ENCODE measurements around the gene HS6ST2. TPM values are rescaled to one million over a fixed set of nuclear protein-coding genes. Genes with fewer than 3 reads are reported as not detected.

The HS6ST2 gene
- total and polyA plus RNA-seq, 11 donors: 0.05 to 0.54 (median 0.17) TPM; not detected in 3

DNA sequence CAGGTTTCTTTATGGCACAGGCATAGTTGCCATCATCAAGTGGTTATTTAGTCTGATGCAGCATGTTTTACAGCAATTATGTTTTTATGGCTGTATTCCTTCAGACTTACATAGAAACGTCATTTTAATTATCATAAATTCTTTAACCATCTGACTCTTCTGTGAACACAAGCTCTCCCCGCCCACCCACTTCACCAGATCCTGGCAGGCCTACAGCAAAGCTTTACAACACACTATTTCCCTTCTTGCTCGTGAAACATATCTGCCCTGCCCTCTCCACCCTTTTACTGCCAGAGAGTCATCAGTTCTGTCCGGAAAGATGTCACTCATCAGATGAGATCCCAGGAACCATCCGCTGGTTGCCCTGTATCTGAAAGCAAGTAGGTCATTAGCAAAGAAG, 120.5 kb downstream of the HS6ST2 start:
- Histone ChIP-seq H3K9me3 (no peaks in the 10 kb centered on the region), H3K4me1 (no peaks in the 10 kb centered on the region), H3K27me3 (peaks cover 0 to 19% (median 0%) of the 10 kb centered on the region in 9 donors), H3K27ac (no peak overlapping the region), H3K4me3 (no peak overlapping the region), H3K36me3 (no peaks in the 10 kb centered on the region)
- DNase-seq: no peak
- 49 to 61% (median 57%) methylated on average over 5 of the region's 5 CpGs for WGBS, 4 donors
- no peak for ATAC-seq
- intact Hi-C loops (cut with DNase I): no loop called here
- TF ChIP-seq POLR2A (IDR thresholded peaks at IDR 0.05): no peak
- TF ChIP-seq, protein P1, sequence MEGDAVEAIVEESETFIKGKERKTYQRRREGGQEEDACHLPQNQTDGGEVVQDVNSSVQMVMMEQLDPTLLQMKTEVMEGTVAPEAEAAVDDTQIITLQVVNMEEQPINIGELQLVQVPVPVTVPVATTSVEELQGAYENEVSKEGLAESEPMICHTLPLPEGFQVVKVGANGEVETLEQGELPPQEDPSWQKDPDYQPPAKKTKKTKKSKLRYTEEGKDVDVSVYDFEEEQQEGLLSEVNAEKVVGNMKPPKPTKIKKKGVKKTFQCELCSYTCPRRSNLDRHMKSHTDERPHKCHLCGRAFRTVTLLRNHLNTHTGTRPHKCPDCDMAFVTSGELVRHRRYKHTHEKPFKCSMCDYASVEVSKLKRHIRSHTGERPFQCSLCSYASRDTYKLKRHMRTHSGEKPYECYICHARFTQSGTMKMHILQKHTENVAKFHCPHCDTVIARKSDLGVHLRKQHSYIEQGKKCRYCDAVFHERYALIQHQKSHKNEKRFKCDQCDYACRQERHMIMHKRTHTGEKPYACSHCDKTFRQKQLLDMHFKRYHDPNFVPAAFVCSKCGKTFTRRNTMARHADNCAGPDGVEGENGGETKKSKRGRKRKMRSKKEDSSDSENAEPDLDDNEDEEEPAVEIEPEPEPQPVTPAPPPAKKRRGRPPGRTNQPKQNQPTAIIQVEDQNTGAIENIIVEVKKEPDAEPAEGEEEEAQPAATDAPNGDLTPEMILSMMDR (IDR thresholded peaks at IDR 0.05): no peak

DNA sequence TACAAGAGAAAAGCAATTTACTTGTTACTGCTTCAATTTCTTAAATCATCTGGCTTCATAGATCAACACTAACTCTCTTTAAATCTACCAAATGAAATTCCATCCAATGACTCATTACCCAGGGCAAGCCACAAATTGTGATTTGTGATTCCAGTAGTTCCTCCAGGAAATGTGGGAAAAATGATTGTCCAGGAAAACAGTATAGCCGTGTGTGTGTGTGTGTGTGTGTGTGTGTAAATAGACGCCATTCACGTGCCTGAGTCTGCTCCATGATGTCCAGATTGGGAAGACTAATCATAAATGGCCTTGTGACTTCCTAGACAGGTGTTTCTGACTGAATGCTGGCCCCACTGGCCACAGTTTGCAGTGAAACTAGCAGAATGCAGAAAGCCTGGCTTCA, 121.3 kb downstream of the HS6ST2 start:
- no peak overlapping the region for H3K27ac ChIP-seq
- no peaks in the 10 kb centered on the region for H3K36me3 ChIP-seq
- no peak for TF ChIP-seq POLR2A (IDR thresholded peaks at IDR 0.05)
- TF ChIP-seq, protein P1 (IDR thresholded peaks at IDR 0.05): no peak
- peaks cover 0 to 18% (median 0%) of the 10 kb centered on the region in 9 donors for H3K27me3 ChIP-seq
- H3K9me3 ChIP-seq: no peaks in the 10 kb centered on the region
- WGBS, 4 donors: 45 to 64% (median 55%) methylated on average over 3 of the region's 3 CpGs
- no peaks in the 10 kb centered on the region for H3K4me1 ChIP-seq
- intact Hi-C loops (cut with DNase I): no loop called here
- DNase-seq: no peak
- no peak for ATAC-seq
- H3K4me3 ChIP-seq: no peak overlapping the region

DNA sequence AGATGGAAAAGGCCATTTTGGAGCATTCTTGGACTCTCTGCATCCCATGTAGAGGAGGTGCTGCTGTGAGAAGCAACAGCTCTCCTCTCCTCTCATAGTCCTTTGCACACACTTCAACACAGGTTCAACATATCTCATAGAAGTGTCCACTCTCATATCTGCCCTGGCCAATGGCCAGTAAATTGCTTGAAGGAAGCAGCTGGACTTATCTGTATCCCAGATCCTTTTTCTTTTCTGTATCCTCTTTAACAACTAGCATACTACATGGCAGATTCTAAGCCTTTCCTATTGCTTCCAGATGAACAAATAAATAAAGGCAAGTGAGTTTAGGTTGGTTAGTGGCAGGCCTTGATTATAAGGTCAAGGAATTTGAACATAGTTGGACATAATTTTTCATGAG, 122.0 kb downstream of the HS6ST2 start:
- H3K4me3 ChIP-seq: no peak overlapping the region
- H3K36me3 ChIP-seq: no peaks in the 10 kb centered on the region
- H3K9me3 ChIP-seq: no peaks in the 10 kb centered on the region
- no peak for ATAC-seq
- H3K27me3 ChIP-seq: peaks cover 0 to 12% (median 0%) of the 10 kb centered on the region in 9 donors
- intact Hi-C loops (cut with DNase I): no loop called here
- no peak overlapping the region for H3K27ac ChIP-seq
- DNase-seq: no peak
- no peaks in the 10 kb centered on the region for H3K4me1 ChIP-seq
- TF ChIP-seq, protein P1 (IDR thresholded peaks at IDR 0.05): no peak
- no peak for TF ChIP-seq POLR2A (IDR thresholded peaks at IDR 0.05)

DNA sequence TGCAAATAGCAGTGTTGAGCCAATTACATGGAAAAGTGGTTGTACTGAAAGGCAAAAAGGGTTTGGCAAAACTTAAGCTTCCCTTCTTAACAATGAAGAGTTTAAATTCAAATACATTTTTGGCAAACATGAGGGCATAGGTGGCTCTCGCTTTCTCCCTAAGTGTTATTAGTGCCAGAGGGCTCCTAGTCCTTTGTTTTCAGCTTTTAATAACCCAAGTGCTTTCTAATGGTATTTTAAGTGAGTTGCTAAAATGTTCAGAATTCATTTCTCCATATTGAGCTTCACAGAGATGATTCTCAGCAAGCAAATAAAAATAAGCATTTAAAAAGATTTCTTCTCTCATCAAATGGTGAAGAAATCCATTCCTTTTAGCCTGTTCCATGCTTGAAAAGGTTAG, 123.7 kb downstream of the HS6ST2 start:
- Histone ChIP-seq H3K36me3 (no peaks in the 10 kb centered on the region), H3K9me3 (no peaks in the 10 kb centered on the region), H3K27ac (no peak overlapping the region), H3K27me3 (peaks cover 0 to 8% (median 0%) of the 10 kb centered on the region in 9 donors), H3K4me1 (no peaks in the 10 kb centered on the region), H3K4me3 (no peak overlapping the region)
- DNase-seq (no peak), ATAC-seq (no peak)
- WGBS, 4 donors: 78 to 93% (median 86%) methylated on average over 1 of the region's 1 CpG
- intact Hi-C loops (cut with DNase I): no loop called here
- no peak for TF ChIP-seq POLR2A (IDR thresholded peaks at IDR 0.05)
- TF ChIP-seq, protein P1 (IDR thresholded peaks at IDR 0.05): no peak
